Smooth muscle cell (in vitro differentiated cells): ENCODE results near the gene MFRP. TPM values are rescaled to one million over a fixed set of nuclear protein-coding genes. Genes with fewer than 3 reads are reported as not detected.

Experiments used
- DNase-seq: peaks from one replicate; lab custom pipeline; 2025; ENCODE audit not compliant: unreplicated experiment; lab: John Stamatoyannopoulos, UW
- H2AFZ ChIP-seq: fragments of 200-600 bp; sonication (generic); 2 replicates; pipeline ENCODE4 v1.6.0; 2016; ENCODE audit warnings: antibody characterized with exemption, low read depth, mild to moderate bottlenecking
- H3F3A ChIP-seq: fragments of 200-600 bp; sonication (generic); 2 replicates; pipeline ENCODE4 v1.6.0; 2017; ENCODE audit warnings: antibody characterized with exemption, low read depth
- H3K27ac ChIP-seq: fragments of 200-600 bp; sonication (generic); 2 replicates; pipeline ENCODE4 v1.5.1; 2016; ENCODE audit warnings: low read depth, mild to moderate bottlenecking
- H3K27me3 ChIP-seq: fragments of 200-600 bp; sonication (generic); 2 replicates; pipeline ENCODE4 v1.6.1; 2016; ENCODE audit warnings: low read depth, mild to moderate bottlenecking
- H3K36me3 ChIP-seq: fragments of 200-600 bp; sonication (generic); 2 replicates; pipeline ENCODE4 v1.5.1; 2016; ENCODE audit warnings: low read depth
- H3K4me1 ChIP-seq: fragments of 200-600 bp; sonication (generic); 2 replicates; pipeline ENCODE4 v1.5.1; 2016; ENCODE audit warnings: low read depth
- H3K4me2 ChIP-seq: fragments of 200-600 bp; sonication (generic); 2 replicates; pipeline ENCODE4 v1.6.0; 2016; ENCODE audit warnings: mild to moderate bottlenecking
- H3K4me3 ChIP-seq: fragments of 200-600 bp; sonication (generic); 2 replicates; pipeline ENCODE4 v1.5.1; 2016; ENCODE audit warnings: mild to moderate bottlenecking
- H3K79me2 ChIP-seq: fragments of 200-600 bp; sonication (generic); 2 replicates; pipeline ENCODE4 v1.6.0; 2016; ENCODE audit warnings: low read depth, mild to moderate bottlenecking
- H3K9ac ChIP-seq: fragments of 200-600 bp; sonication (generic); 2 replicates; pipeline ENCODE4 v1.6.0; 2016; ENCODE audit warnings: low read depth
- H3K9me3 ChIP-seq: fragments of 200-600 bp; sonication (generic); replicated peaks from 2 replicates; pipeline ENCODE4 v1.5.1; 2016; ENCODE audit warnings: low read depth
- H4K20me1 ChIP-seq: fragments of 200-600 bp; sonication (generic); 2 replicates; pipeline ENCODE4 v1.6.0; 2016; ENCODE audit warnings: low read depth
- CTCF ChIP-seq: fragments of 200-600 bp; sonication (generic); IDR thresholded peaks from 2 replicates; pipeline ENCODE4 v1.5.1; 2017; ENCODE audit warnings: borderline replicate concordance, mild to moderate bottlenecking, antibody characterized with exemption; ENCODE audit not compliant: insufficient read depth, poor library complexity, severe bottlenecking
- WGBS: methylation state at CpG from one replicate; pipeline ENCODE4 v1.1.7; 2016; ENCODE audit warnings: low lambda C conversion rate; 5-methylcytosine and 5-hydroxymethylcytosine counted together
- polyA plus RNA-seq: library from polyadenylated mRNA; unstranded; fragments of >200 nt; fragmentation: Nextera tagmentation; extraction: Ambion mirVana; gene quantifications from 2 replicates; pipeline ENCODE4 v1.2.1, GENCODE V29; 2016
- total RNA-seq: library from RNA; depleted of rRNA; stranded (reverse); fragments of >200 nt; gene quantifications from 2 replicates; pipeline ENCODE4 v1.2.3, GENCODE V29; 2014

The MFRP gene
- total and polyA plus RNA-seq, 2 experiments from 2014 or later = not detected

DNA sequence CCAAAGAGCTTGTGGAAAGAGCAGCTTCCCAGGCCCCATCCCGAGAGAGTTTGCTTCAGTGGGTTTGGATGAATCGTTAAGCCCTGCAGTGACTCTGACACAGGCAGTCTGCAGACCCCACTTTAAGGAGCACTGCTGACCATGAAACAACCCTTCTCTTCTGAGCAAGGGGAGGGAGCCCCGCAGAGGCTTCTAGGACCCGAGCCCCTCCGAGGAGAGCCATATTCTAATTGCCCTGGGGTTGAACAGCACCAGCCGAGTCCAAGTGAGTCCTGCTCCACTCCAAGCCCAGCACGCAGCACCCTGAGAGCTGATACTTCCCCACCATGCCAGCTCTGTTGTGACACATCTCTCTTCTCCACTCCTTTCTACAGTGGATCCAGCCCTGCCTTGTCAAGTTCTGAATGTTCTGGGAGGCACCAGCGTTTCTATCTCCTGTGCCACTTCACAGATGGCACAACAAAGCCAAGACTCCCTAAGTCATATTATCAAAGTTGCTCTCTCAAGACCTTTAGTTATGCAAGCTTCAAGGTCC is 24.6 kb upstream of the MFRP start:
- Histone ChIP-seq H3F3A (no peaks in the 10 kb centered on the region), H3K27ac (no peak overlapping the region), H3K9ac (no peak overlapping the region), H4K20me1 (no peaks in the 10 kb centered on the region), H3K4me2 (no peak overlapping the region), H3K4me1 (peaks cover 26% of the 10 kb centered on the region), H3K79me2 (no peaks in the 10 kb centered on the region), H3K4me3 (no peak overlapping the region), H2AFZ (no peak overlapping the region), H3K9me3 (no peaks in the 10 kb centered on the region), H3K27me3 (no peaks in the 10 kb centered on the region), H3K36me3 (no peaks in the 10 kb centered on the region)
- TF ChIP-seq CTCF = no peak
- no peak for DNase-seq
- WGBS = 79% methylated on average over 8 of the region's 8 CpGs

GRCh38 chr11:119370486-119371046 is 24.1 kb upstream of the MFRP start:
- Histone ChIP-seq H3K9ac (no peak overlapping the region), H3K9me3 (no peaks in the 10 kb centered on the region), H3F3A (no peaks in the 10 kb centered on the region), H3K36me3 (no peaks in the 10 kb centered on the region), H3K79me2 (no peaks in the 10 kb centered on the region), H3K4me2 (no peak overlapping the region), H3K4me3 (no peak overlapping the region), H4K20me1 (no peaks in the 10 kb centered on the region), H3K27ac (no peak overlapping the region), H2AFZ (no peak overlapping the region), H3K4me1 (peaks cover 21% of the 10 kb centered on the region), H3K27me3 (no peaks in the 10 kb centered on the region)
- DNase-seq = no peak
- no peak for TF ChIP-seq CTCF
- WGBS = 83% methylated on average over 8 of the region's 8 CpGs

GRCh38 chr11:119369132-119369925 is 22.8 kb upstream of the MFRP start:
- peaks cover 13% of the 10 kb centered on the region for H3K4me1 ChIP-seq
- H2AFZ ChIP-seq = no peak overlapping the region

More at GRCh38 chr11:119369132-119369925, 22.8 kb upstream of the MFRP start:
- Histone ChIP-seq H3F3A (no peaks in the 10 kb centered on the region), H3K36me3 (no peaks in the 10 kb centered on the region), H3K79me2 (no peaks in the 10 kb centered on the region), H3K9me3 (no peaks in the 10 kb centered on the region), H3K4me3 (no peak overlapping the region), H4K20me1 (no peaks in the 10 kb centered on the region), H3K27me3 (no peaks in the 10 kb centered on the region), H3K27ac (no peak overlapping the region), H3K9ac (no peak overlapping the region), H3K4me2 (no peak overlapping the region)
- no peak for TF ChIP-seq CTCF
- WGBS = 83% methylated on average over 10 of the region's 13 CpGs
- no peak for DNase-seq
